ENCODE results near the gene EIF3M. TPM values are rescaled to one million over a fixed set of nuclear protein-coding genes. Genes with fewer than 3 reads are reported as not detected.
"Not testable (repeated sequence)": the region's sequence is repeated elsewhere in the genome, so short reads cannot be mapped to it uniquely, and the experiment has no call there.

EIF3M gene
- total and polyA plus RNA-seq, 2 donors (not counting 1 experiment from before 2014, with no cell fraction given) = 240 to 491 TPM

DNA sequence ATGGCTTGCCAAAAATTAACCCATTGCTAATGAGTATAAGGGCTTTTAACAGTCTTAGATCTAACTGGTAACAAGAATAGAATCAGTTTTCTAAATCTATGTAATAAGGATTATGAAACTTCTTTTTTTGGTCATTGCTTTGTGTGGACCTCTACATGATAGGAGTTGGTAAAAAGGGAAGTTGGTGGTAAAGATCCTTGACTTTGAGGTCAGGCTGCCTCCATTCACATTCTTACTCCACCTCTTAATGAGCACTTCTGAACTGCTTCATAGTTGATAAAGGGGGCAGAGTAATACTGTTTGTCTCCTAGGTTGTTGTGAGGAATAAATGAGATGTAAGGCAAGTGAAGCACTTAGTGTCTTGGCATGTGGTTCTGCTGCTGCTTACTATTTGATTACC is 10.6 kb downstream of the EIF3M start:
- no peaks in the 10 kb centered on the region for H3K4me1 ChIP-seq (ENCODE audit: control insufficient read depth, extremely low read depth, insufficient read depth, low read length)
- H3K9ac ChIP-seq (ENCODE audit: insufficient read depth, low read length) = no peak overlapping the region
- no peak overlapping the region for H2AFZ ChIP-seq (ENCODE audit: low read length)
- DNase-seq (ENCODE audit: low read depth in 2 of 2) = no peak
- no peaks in the 10 kb centered on the region for H3K9me3 ChIP-seq (ENCODE audit: control insufficient read depth, insufficient read depth, low read depth, low read length)
- no peak for TF ChIP-seq EZH2 (IDR thresholded peaks at IDR 0.05; ENCODE audit: low read length, missing control alignments)
- TF ChIP-seq, protein P1, sequence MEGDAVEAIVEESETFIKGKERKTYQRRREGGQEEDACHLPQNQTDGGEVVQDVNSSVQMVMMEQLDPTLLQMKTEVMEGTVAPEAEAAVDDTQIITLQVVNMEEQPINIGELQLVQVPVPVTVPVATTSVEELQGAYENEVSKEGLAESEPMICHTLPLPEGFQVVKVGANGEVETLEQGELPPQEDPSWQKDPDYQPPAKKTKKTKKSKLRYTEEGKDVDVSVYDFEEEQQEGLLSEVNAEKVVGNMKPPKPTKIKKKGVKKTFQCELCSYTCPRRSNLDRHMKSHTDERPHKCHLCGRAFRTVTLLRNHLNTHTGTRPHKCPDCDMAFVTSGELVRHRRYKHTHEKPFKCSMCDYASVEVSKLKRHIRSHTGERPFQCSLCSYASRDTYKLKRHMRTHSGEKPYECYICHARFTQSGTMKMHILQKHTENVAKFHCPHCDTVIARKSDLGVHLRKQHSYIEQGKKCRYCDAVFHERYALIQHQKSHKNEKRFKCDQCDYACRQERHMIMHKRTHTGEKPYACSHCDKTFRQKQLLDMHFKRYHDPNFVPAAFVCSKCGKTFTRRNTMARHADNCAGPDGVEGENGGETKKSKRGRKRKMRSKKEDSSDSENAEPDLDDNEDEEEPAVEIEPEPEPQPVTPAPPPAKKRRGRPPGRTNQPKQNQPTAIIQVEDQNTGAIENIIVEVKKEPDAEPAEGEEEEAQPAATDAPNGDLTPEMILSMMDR (conservative IDR thresholded peaks at IDR 0.05 in 1 of 2, IDR thresholded peaks at IDR 0.05 in 1 of 2; ENCODE audit: low read depth in 1 of 2, low read length in 2 of 2) = no peak
- no peaks in the 10 kb centered on the region for H4K20me1 ChIP-seq (ENCODE audit: control insufficient read depth, extremely low read depth, insufficient read depth, low read length)
- H3K36me3 ChIP-seq (ENCODE audit: control insufficient read depth, insufficient read depth, low read length) = peaks cover 12% of the 10 kb centered on the region
- H3K4me2 ChIP-seq (ENCODE audit: extremely low read depth, insufficient read depth, low read length) = no peak overlapping the region
- no peak overlapping the region for H3K27ac ChIP-seq (ENCODE audit: insufficient read depth, low read length)
- H3K27me3 ChIP-seq (ENCODE audit: control insufficient read depth, insufficient read depth, low read length) = no peaks in the 10 kb centered on the region
- peaks cover 4% of the 10 kb centered on the region for H3K79me2 ChIP-seq (ENCODE audit: control insufficient read depth, insufficient read depth, low read length)
- H3K4me3 ChIP-seq (replicated peaks in 1 of 4; ENCODE audit: control extremely low read depth in 1 of 4, insufficient read depth in 1 of 4, low read depth in 3 of 4, low read length in 4 of 4) = no peak overlapping the region

DNA sequence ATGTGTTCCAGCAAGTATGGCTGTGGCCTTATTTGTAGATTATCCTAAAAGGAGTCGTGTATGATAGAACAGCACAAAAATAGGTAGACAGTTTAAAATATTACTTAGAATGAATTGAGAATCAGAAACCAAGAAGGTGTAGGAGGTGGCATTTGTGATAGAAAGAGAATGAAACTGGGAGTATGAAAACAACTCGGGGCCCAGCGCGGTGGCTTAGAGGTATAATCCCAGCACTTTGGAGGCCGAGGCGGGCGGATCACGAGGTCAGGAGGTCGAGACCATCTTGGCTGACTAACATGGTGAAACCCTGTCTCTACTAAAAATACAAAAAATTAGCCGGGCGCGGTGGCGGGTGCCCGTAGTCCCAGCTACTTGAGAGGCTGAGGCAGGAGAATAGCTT is 12.5 kb downstream of the EIF3M start:
- H2AFZ ChIP-seq (ENCODE audit: low read length); H3K9ac ChIP-seq (ENCODE audit: insufficient read depth, low read length); H3K36me3 ChIP-seq (ENCODE audit: control insufficient read depth, insufficient read depth, low read length); H3K27me3 ChIP-seq (ENCODE audit: control insufficient read depth, insufficient read depth, low read length); H3K79me2 ChIP-seq (ENCODE audit: control insufficient read depth, insufficient read depth, low read length); H3K27ac ChIP-seq (ENCODE audit: insufficient read depth, low read length); DNase-seq (ENCODE audit: low read depth in 2 of 2); H3K9me3 ChIP-seq (ENCODE audit: control insufficient read depth, insufficient read depth, low read depth, low read length); H4K20me1 ChIP-seq (ENCODE audit: control insufficient read depth, extremely low read depth, insufficient read depth, low read length); H3K4me1 ChIP-seq (ENCODE audit: control insufficient read depth, extremely low read depth, insufficient read depth, low read length); H3K4me2 ChIP-seq (ENCODE audit: extremely low read depth, insufficient read depth, low read length); H3K4me3 ChIP-seq (replicated peaks in 1 of 4; ENCODE audit: control extremely low read depth in 1 of 4, insufficient read depth in 1 of 4, low read depth in 3 of 4, low read length in 4 of 4): not testable (repeated sequence)

DNA sequence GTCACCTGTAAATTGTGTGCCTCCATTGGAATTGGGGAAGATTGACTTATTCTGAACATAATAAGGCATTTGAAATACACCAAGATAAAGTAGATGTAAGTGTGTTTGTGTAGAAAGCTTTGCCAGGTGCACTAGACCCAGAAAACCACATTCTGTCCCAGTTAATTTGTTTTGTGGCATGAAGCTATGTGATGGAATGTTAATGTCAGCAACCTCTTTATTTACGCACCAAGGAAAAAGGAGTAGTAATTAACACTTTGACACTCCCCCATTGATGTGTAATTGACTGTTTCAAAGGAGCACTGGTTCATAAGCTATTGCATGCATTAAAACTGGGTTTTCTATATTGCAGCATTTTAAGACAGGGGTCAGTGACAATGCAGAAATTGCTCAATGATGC is 14.3 kb downstream of the EIF3M start:
- Histone ChIP-seq H3K27ac (ENCODE audit: insufficient read depth, low read length) (no peak overlapping the region), H2AFZ (ENCODE audit: low read length) (no peak overlapping the region), H3K4me1 (ENCODE audit: control insufficient read depth, extremely low read depth, insufficient read depth, low read length) (no peaks in the 10 kb centered on the region), H3K27me3 (ENCODE audit: control insufficient read depth, insufficient read depth, low read length) (no peaks in the 10 kb centered on the region), H3K36me3 (ENCODE audit: control insufficient read depth, insufficient read depth, low read length) (peaks cover 10% of the 10 kb centered on the region), H3K9me3 (ENCODE audit: control insufficient read depth, insufficient read depth, low read depth, low read length) (no peaks in the 10 kb centered on the region), H3K4me2 (ENCODE audit: extremely low read depth, insufficient read depth, low read length) (no peak overlapping the region), H4K20me1 (ENCODE audit: control insufficient read depth, extremely low read depth, insufficient read depth, low read length) (no peaks in the 10 kb centered on the region), H3K4me3 (replicated peaks in 1 of 4; ENCODE audit: control extremely low read depth in 1 of 4, insufficient read depth in 1 of 4, low read depth in 3 of 4, low read length in 4 of 4) (no peak overlapping the region), H3K79me2 (ENCODE audit: control insufficient read depth, insufficient read depth, low read length) (no peaks in the 10 kb centered on the region), H3K9ac (ENCODE audit: insufficient read depth, low read length) (no peak overlapping the region)
- DNase-seq (ENCODE audit: low read depth in 2 of 2) = peak in 1 of 2 donors; percentile 27
- TF ChIP-seq, protein P1 (conservative IDR thresholded peaks at IDR 0.05 in 1 of 2, IDR thresholded peaks at IDR 0.05 in 1 of 2; ENCODE audit: low read depth in 1 of 2, low read length in 2 of 2) = no peak
- no peak for TF ChIP-seq EZH2 (IDR thresholded peaks at IDR 0.05; ENCODE audit: low read length, missing control alignments)
